Transverse colon (tissue), 4 donors: ENCODE results near the gene RAPGEF3. TPM values are rescaled to one million over a fixed set of nuclear protein-coding genes. Genes with fewer than 3 reads are reported as not detected.

Experiments
- DNase-seq: peaks from one replicate; pipeline ENCODE4 v3.0.0-alpha.2; 2019
- H3K27ac ChIP-seq, 4 donors: fragments of 200-600 bp; sonication (generic); 2 replicates each; pipeline ENCODE4 v1.5.1; 2016 to 2018; ENCODE audit warnings: inconsistent platforms in 4 of 4
- H3K27me3 ChIP-seq: fragments of 200-600 bp; sonication (generic); 2 replicates; pipeline ENCODE4 v1.5.1; 2017; ENCODE audit warnings: inconsistent platforms
- H3K36me3 ChIP-seq, 4 donors: fragments of 200-600 bp; sonication (generic); 2 replicates each; pipeline ENCODE4 v1.5.1; 2017 to 2019; ENCODE audit warnings: inconsistent platforms in 4 of 4
- H3K4me1 ChIP-seq, 4 donors: fragments of 200-600 bp; sonication (generic); 2 replicates each; pipeline ENCODE4 v1.5.1; 2017 to 2020; ENCODE audit warnings: inconsistent platforms in 4 of 4
- H3K4me3 ChIP-seq, 4 donors: fragments of 200-600 bp; sonication (generic); 1 replicate in 1 of 4; 2 replicates in 3 of 4; pipeline versions ENCODE4 v1.5.1 to v1.6.1; 2017 to 2019; ENCODE audit warnings: inconsistent platforms in 4 of 4
- H3K9me3 ChIP-seq, 2 donors: fragments of 200-600 bp; sonication (generic); 2 replicates each; pipeline ENCODE4 v1.5.1; 2017 to 2019; ENCODE audit warnings: inconsistent platforms in 2 of 2
- CTCF ChIP-seq, 5 experiments: fragments of 200-600 bp in 3 of 5; fragments of 450-650 bp in 2 of 5; sonication (generic) in 3 of 5; IDR thresholded peaks; 1 replicate in 2 of 5; 2 replicates in 3 of 5; pipeline ENCODE4 v1.5.1; 2016 to 2017; ENCODE audit warnings: antibody characterized with exemption in 5 of 5, inconsistent platforms in 3 of 5, mild to moderate bottlenecking in 2 of 5, moderate library complexity in 1 of 5
- EP300 ChIP-seq: sonication (generic); formaldehyde crosslinking; IDR thresholded peaks from one replicate; pipeline ENCODE4 v1.6.1; 2017; ENCODE audit warnings: antibody characterized with exemption, low read depth
- POLR2A ChIP-seq: fragments of 450-650 bp; IDR thresholded peaks from one replicate; pipeline ENCODE4 v1.6.1; 2016; ENCODE audit warnings: antibody characterized with exemption, mild to moderate bottlenecking, moderate library complexity
- POLR2AphosphoS5 ChIP-seq, 3 donors: sonication (generic); formaldehyde crosslinking; IDR thresholded peaks; one replicate each; pipeline ENCODE4 v1.6.1; 2016; ENCODE audit warnings: antibody characterized with exemption in 3 of 3
- WGBS, 2 donors: methylation state at CpG; one replicate each; pipeline ENCODE4 v1.1.5; 2018; ENCODE audit warnings: low coverage in 1 of 2; 5-methylcytosine and 5-hydroxymethylcytosine counted together
- in situ Hi-C, 4 donors: fragments of 200-750 bp; cut with MboI; loops; one replicate each; pipeline versions ENCODE4 v1.15.0 to v1.15.1; 2017; ENCODE audit warnings: low sequenced_read_pairs in 3 of 4, low pct_ligation_motif_present in 1 of 4, low pct_unique_long_range_greater_than_20kb in 1 of 4
- intact Hi-C: fragments of 100-400 bp; cut with DNase I; formaldehyde crosslinking; loops from one replicate; pipeline ENCODE4 v1.15.1; 2023; ENCODE audit warnings: low total_unique reads
- total RNA-seq, 4 donors: library from RNA; depleted of rRNA; stranded (reverse); fragments of >200 nt; gene quantifications; one replicate each; pipeline ENCODE4 v1.1.0, GENCODE V29; 2016

RAPGEF3 gene
- total RNA-seq, 4 donors from 2014 or later: 8.1 to 51.7 (median 24.6) TPM

- peak overlapping the region; percentile 74 to 85 (median 77) for H3K27ac ChIP-seq
- TF ChIP-seq CTCF (IDR thresholded peaks at IDR 0.05) (no peak), EP300 (no peak), POLR2AphosphoS5 (IDR thresholded peaks at IDR 0.05) (peak in 2 of 3 donors; percentile 45 to 60), POLR2A (no peak)
- H3K4me1 ChIP-seq: peaks cover 24 to 55% (median 37%) of the 10 kb centered on the region in 4 donors
- in situ Hi-C loops: loop anchor here in 2 of 4 donors (25.0 kb wide), 2 partner anchors 100 to 225 kb away; partner anchors contain the start of gene TMEM106C (in 1 of the 2)
- H3K27me3 ChIP-seq: no peaks in the 10 kb centered on the region
- DNase-seq: peak; percentile 56
- intact Hi-C loops: loop anchor here (2.0 kb wide), 1 partner anchor 18 kb away; no protein-coding TSS in a partner anchor
- H3K4me3 ChIP-seq: no peak overlapping the region
- WGBS, 2 donors: 54% methylated on average over 18 of the region's 19 CpGs; no CpG with 5 or more reads in 1 of the 2 donors
- H3K36me3 ChIP-seq: no peaks in the 10 kb centered on the region
- H3K9me3 ChIP-seq: no peaks in the 10 kb centered on the region
These were observed 21.6 kb downstream of the RAPGEF3 start for GRCh38 chr12:47736877-47737676.

GRCh38 chr12:47736216-47736615 lies 22.5 kb downstream of the RAPGEF3 start:
- in situ Hi-C loops: loop anchor here in 2 of 4 donors (25.0 kb wide), 2 partner anchors 101 to 226 kb away; partner anchors contain the start of gene TMEM106C (in 1 of the 2)
- peaks cover 24 to 48% (median 30%) of the 10 kb centered on the region in 4 donors for H3K4me1 ChIP-seq
- H3K27ac ChIP-seq: peak overlapping the region; percentile 74 to 85 (median 77)
- intact Hi-C loops: loop anchor here (2.0 kb wide), 1 partner anchor 17 kb away; no protein-coding TSS in a partner anchor
- H3K9me3 ChIP-seq: no peaks in the 10 kb centered on the region
- no peak overlapping the region for H3K4me3 ChIP-seq
- no peaks in the 10 kb centered on the region for H3K36me3 ChIP-seq
- no peak for DNase-seq
- TF ChIP-seq POLR2A (no peak), CTCF (IDR thresholded peaks at IDR 0.05) (no peak), POLR2AphosphoS5 (IDR thresholded peaks at IDR 0.05) (no peak), EP300 (no peak)
- H3K27me3 ChIP-seq: no peaks in the 10 kb centered on the region
- 55% methylated on average over 4 of the region's 4 CpGs; no CpG with 5 or more reads in 1 of the 2 donors for WGBS, 2 donors

- TF ChIP-seq EP300 (no peak), POLR2AphosphoS5 (IDR thresholded peaks at IDR 0.05) (no peak), CTCF (IDR thresholded peaks at IDR 0.05) (no peak), POLR2A (no peak)
- intact Hi-C loops (loop anchor here (2.0 kb wide), 1 partner anchor 17 kb away; no protein-coding TSS in a partner anchor), in situ Hi-C loops (loop anchor here in 2 of 4 donors (25.0 kb wide), 2 partner anchors 102 to 227 kb away; partner anchors contain the start of gene TMEM106C (in 1 of the 2))
- Histone ChIP-seq H3K27ac (peak overlapping the region; percentile 74 to 85 (median 77)), H3K4me1 (peaks cover 24 to 42% (median 27%) of the 10 kb centered on the region in 4 donors), H3K36me3 (no peaks in the 10 kb centered on the region), H3K4me3 (no peak overlapping the region), H3K27me3 (no peaks in the 10 kb centered on the region), H3K9me3 (no peaks in the 10 kb centered on the region)
- WGBS, 2 donors: 85 to 100% methylated on average over 1 to 11 of the region's 11 CpGs
- no peak for DNase-seq
These were observed 23.0 kb downstream of the RAPGEF3 start for GRCh38 chr12:47735649-47736048.
